Right lobe of liver (tissue), 6 donors: ENCODE data around the gene CXCL6. TPM values are rescaled to one million over a fixed set of nuclear protein-coding genes. Genes with fewer than 3 reads are reported as not detected.

Experiments
- ATAC-seq, 4 donors: fragments of 200-7000 bp; cut with Tn5 transposase; one replicate each; pipeline ENCODE4 v1.9.1; 2020; ENCODE audit warnings: mild to moderate bottlenecking in 4 of 4, moderate library complexity in 4 of 4
- DNase-seq, 3 donors: peaks; one replicate each; pipeline ENCODE4 v3.0.0-alpha.2; 2020
- H3K27ac ChIP-seq, 3 donors: fragments of 200-600 bp; one replicate each; pipeline ENCODE4 v1.8.0; 2022
- H3K27me3 ChIP-seq, 2 donors: fragments of 200-600 bp; one replicate each; pipeline ENCODE4 v1.8.0; 2022
- H3K36me3 ChIP-seq, 4 donors: fragments of 200-600 bp; sonication (generic) in 1 of 4; one replicate each; pipeline versions ENCODE4 v1.5.1 to v1.8.0; 2017 to 2022; ENCODE audit warnings: control low read depth in 1 of 4
- H3K4me1 ChIP-seq, 4 donors: fragments of 200-600 bp; sonication (generic) in 1 of 4; one replicate each; pipeline versions ENCODE4 v1.5.1 to v1.8.0; 2017 to 2022; ENCODE audit warnings: control low read depth in 1 of 4
- H3K4me3 ChIP-seq, 3 donors: fragments of 200-600 bp; one replicate each; pipeline ENCODE4 v1.8.0; 2022
- H3K9me3 ChIP-seq, 4 donors: fragments of 200-600 bp; sonication (generic) in 1 of 4; one replicate each; pipeline versions ENCODE4 v1.5.1 to v1.8.0; 2017 to 2022; ENCODE audit warnings: control low read depth in 1 of 4
- CTCF ChIP-seq, 4 donors: fragments of 200-600 bp in 3 of 4; fragments of 450-650 bp in 1 of 4; IDR thresholded peaks; one replicate each; pipeline versions ENCODE4 v1.5.1 to v1.8.0; 2016 to 2022; ENCODE audit warnings: antibody characterized with exemption in 4 of 4, mild to moderate bottlenecking in 2 of 4
- POLR2A ChIP-seq: fragments of 450-650 bp; IDR thresholded peaks from one replicate; pipeline ENCODE4 v1.6.1; 2017; ENCODE audit warnings: antibody characterized with exemption, mild to moderate bottlenecking
- WGBS: methylation state at CpG from one replicate; pipeline ENCODE4 v1.1.6; 2018; ENCODE audit warnings: low coverage, low lambda C conversion rate; ENCODE audit not compliant: insufficient coverage; ENCODE audit errors: missing lambda C conversion rate; 5-methylcytosine and 5-hydroxymethylcytosine counted together
- intact Hi-C, 2 donors: fragments of 100-400 bp; cut with DNase I; formaldehyde crosslinking; loops; one replicate each; pipeline versions ENCODE4 v1.11.2 to v1.14.1; 2022
- total RNA-seq, 6 experiments: library from RNA; depleted of rRNA in 2 of 6; stranded (reverse); fragments of >200 nt in 2 of 6; fragmentation: NEBNext Ultra II Directional in 3 of 6; extraction: Animal tissue kit (Norgen Biotek cat#: 25700) in 3 of 6; gene quantifications; one replicate each; pipeline versions ENCODE4 v1.1.0 to v1.2.4, GENCODE V29; 2016 to 2023
- donor health status: DM: no; HTN: yes; CAD: no.
- donor health status: DM: no; HTN: no; CAD: no.
- donor health status: DM: no; HTN: no; CAD: no.
- donor health status: DM: no; HTN: yes; CAD: no.
- donor health status: DM: no; HTN: yes; CAD: no.

The CXCL6 gene
- total RNA-seq, 6 experiments from 2014 or later: 0.68 to 22.7 (median 5.4) TPM

GRCh38 chr4:73848183-73848777 is 11.8 kb downstream of the CXCL6 start:
- Histone ChIP-seq H3K36me3 (no peaks in the 10 kb centered on the region), H3K9me3 (no peaks in the 10 kb centered on the region), H3K27me3 (no peaks in the 10 kb centered on the region), H3K4me3 (no peak overlapping the region), H3K4me1 (peaks cover 0 to 12% (median 3%) of the 10 kb centered on the region in 4 donors), H3K27ac (no peak overlapping the region)
- intact Hi-C loops: no loop called here
- ATAC-seq: peak; percentile 77 to 91 (median 82)
- TF ChIP-seq CTCF (IDR thresholded peaks at IDR 0.05) (no peak), POLR2A (no peak)
- WGBS: 22% methylated on average over 1 of the region's 1 CpG
- peak in 1 of 3 donors; percentile 32 for DNase-seq

GRCh38 chr4:73850261-73850970 is 13.9 kb downstream of the CXCL6 start:
- Histone ChIP-seq H3K4me3 (no peak overlapping the region), H3K4me1 (peaks cover 0 to 12% (median 3%) of the 10 kb centered on the region in 4 donors), H3K27me3 (no peaks in the 10 kb centered on the region), H3K36me3 (no peaks in the 10 kb centered on the region), H3K9me3 (no peaks in the 10 kb centered on the region), H3K27ac (no peak overlapping the region)
- WGBS: 75% methylated on average over 4 of the region's 4 CpGs
- TF ChIP-seq POLR2A: no peak
- no peak for TF ChIP-seq CTCF (IDR thresholded peaks at IDR 0.05)
- ATAC-seq (no peak), DNase-seq (no peak)
- intact Hi-C loops: no loop called here

GRCh38 chr4:73851293-73851692 is 14.8 kb downstream of the CXCL6 start:
- H3K36me3 ChIP-seq: no peaks in the 10 kb centered on the region
- H3K27ac ChIP-seq: no peak overlapping the region
- intact Hi-C loops: no loop called here
- DNase-seq: no peak
- no peaks in the 10 kb centered on the region for H3K27me3 ChIP-seq
- WGBS: 46% methylated on average over 1 of the region's 1 CpG
- TF ChIP-seq POLR2A (no peak), CTCF (IDR thresholded peaks at IDR 0.05) (no peak)
- H3K4me3 ChIP-seq: no peak overlapping the region
- no peaks in the 10 kb centered on the region for H3K9me3 ChIP-seq
- ATAC-seq: no peak
- peaks cover 0 to 15% (median 3%) of the 10 kb centered on the region in 4 donors for H3K4me1 ChIP-seq

GRCh38 chr4:73852771-73853170 is 16.3 kb downstream of the CXCL6 start:
- no peaks in the 10 kb centered on the region for H3K36me3 ChIP-seq
- no peak overlapping the region for H3K4me3 ChIP-seq
- no peak for ATAC-seq
- H3K9me3 ChIP-seq: no peaks in the 10 kb centered on the region
- no peak for TF ChIP-seq POLR2A
- no peak for TF ChIP-seq CTCF (IDR thresholded peaks at IDR 0.05)
- intact Hi-C loops: no loop called here
- H3K4me1 ChIP-seq: peaks cover 0 to 21% (median 3%) of the 10 kb centered on the region in 4 donors
- no peak for DNase-seq
- no peaks in the 10 kb centered on the region for H3K27me3 ChIP-seq
- H3K27ac ChIP-seq: no peak overlapping the region
